Omental fat pad (tissue), 4 donors: ENCODE results near the gene PITHD1. TPM values are rescaled to one million over a fixed set of nuclear protein-coding genes. Genes with fewer than 3 reads are reported as not detected.

Experiments used
- ATAC-seq: fragments of 150-250 bp; one replicate; pipeline ENCODE4 v1.9.1; 2016; ENCODE audit warnings: mild to moderate bottlenecking, moderate library complexity; ENCODE audit not compliant: low FRiP score
- DNase-seq: peaks from one replicate; pipeline ENCODE4 v3.0.0-alpha.2; 2019; ENCODE audit warnings: low spot score
- CTCF ChIP-seq, 3 donors: fragments of 450-650 bp; IDR thresholded peaks; one replicate each; pipeline ENCODE4 v1.5.1; 2016 to 2017; ENCODE audit warnings: antibody characterized with exemption in 3 of 3, mild to moderate bottlenecking in 3 of 3, moderate library complexity in 2 of 3
- total RNA-seq, 4 donors: library from RNA; depleted of rRNA; stranded (reverse); fragments of >200 nt; gene quantifications; one replicate each; pipeline ENCODE4 v1.1.0, GENCODE V29; 2016

Gene PITHD1
- total RNA-seq, 4 donors from 2014 or later: 44.3 to 58.8 (median 51.7) TPM

- no peak for TF ChIP-seq CTCF (IDR thresholded peaks at IDR 0.05)
- peak; percentile 19 for ATAC-seq
Measured at GRCh38 chr1:23756676-23757075, 21.5 kb upstream of the PITHD1 start.

GRCh38 chr1:23757812-23758211, 20.4 kb upstream of the PITHD1 start:
- TF ChIP-seq CTCF (IDR thresholded peaks at IDR 0.05): no peak
- ATAC-seq (no peak), DNase-seq (no peak)

More at GRCh38 chr1:23756676-23757075, 21.5 kb upstream of the PITHD1 start:
- DNase-seq: no peak

- no peak for TF ChIP-seq CTCF (IDR thresholded peaks at IDR 0.05)
- no peak for ATAC-seq
- no peak for DNase-seq
Measured at GRCh38 chr1:23759277-23759676, 18.9 kb upstream of the PITHD1 start.

GRCh38 chr1:23763041-23763577, 15.1 kb upstream of the PITHD1 start:
- ATAC-seq: no peak
- no peak for DNase-seq
- TF ChIP-seq CTCF (IDR thresholded peaks at IDR 0.05): no peak

- DNase-seq: no peak
- TF ChIP-seq CTCF (IDR thresholded peaks at IDR 0.05): no peak
- ATAC-seq: no peak
Measured at GRCh38 chr1:23768733-23769132, 9.5 kb upstream of the PITHD1 start.

- DNase-seq (peak; percentile 94), ATAC-seq (peak; percentile 89)
- TF ChIP-seq CTCF (IDR thresholded peaks at IDR 0.05): peak in 2 of 3 donors; percentile 28 to 78
Measured at GRCh38 chr1:23772049-23772853, 6.0 kb upstream of the PITHD1 start.

GRCh38 chr1:23772854-23773242, 5.4 kb upstream of the PITHD1 start:
- DNase-seq: no peak
- no peak for ATAC-seq
- no peak for TF ChIP-seq CTCF (IDR thresholded peaks at IDR 0.05)
